ENCODE results near the gene COL4A1.
"Not testable (repeated sequence)": the region's sequence is repeated elsewhere in the genome, so short reads cannot be mapped to it uniquely, and the experiment has no call there.

The COL4A1 gene

GRCh38 chr13:110324026-110324749 is 17.2 kb upstream of the COL4A1 start:
- no peak for FAIRE-seq
- DNase-seq (ENCODE audit: low spot score), result no peak

DNA sequence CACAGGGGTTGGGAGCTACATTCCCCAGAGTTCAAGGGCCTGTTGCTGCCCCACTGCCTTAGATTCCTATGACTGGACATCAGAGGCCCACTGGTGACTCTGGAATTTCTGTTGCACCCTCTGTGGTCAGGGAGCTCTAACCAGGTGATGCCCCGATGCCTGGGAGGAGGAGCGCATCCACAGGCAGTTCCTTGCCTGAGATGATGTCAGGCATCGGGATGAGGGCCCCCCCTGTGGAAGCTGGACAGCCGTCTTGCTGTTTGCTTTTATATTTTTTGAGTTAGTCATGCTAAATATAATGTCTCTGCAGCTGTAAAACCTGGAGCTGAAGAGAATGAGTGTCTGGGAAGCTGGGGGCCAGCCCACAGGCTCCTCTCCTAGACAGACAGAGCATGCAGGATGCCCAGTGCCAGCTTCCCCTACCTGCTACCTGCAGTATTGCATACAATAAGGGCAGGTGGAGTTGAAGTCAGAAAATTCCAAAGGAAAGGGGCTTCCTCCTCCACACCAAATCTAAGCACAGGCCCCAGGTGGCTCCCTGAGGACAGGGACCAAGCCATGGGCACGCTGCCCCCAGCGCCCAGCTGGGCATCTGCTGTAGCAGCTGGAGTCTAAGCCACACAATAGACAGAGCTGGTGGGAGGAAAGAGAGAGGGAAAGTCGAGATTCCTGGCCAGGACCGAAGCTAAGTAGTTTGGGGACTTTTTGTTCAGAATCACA is 16.4 kb upstream of the COL4A1 start:
- FAIRE-seq, result no peak
- peak; percentile 52 for DNase-seq (ENCODE audit: low spot score)

GRCh38 chr13:110322828-110323171 is 15.8 kb upstream of the COL4A1 start:
- FAIRE-seq (no peak), DNase-seq (ENCODE audit: low spot score) (no peak)

GRCh38 chr13:110322126-110322827 is 15.3 kb upstream of the COL4A1 start:
- no peak for FAIRE-seq
- no peak for DNase-seq (ENCODE audit: low spot score)

GRCh38 chr13:110321573-110321972 is 14.6 kb upstream of the COL4A1 start:
- not testable (repeated sequence) for FAIRE-seq; DNase-seq (ENCODE audit: low spot score)

- no peak for FAIRE-seq
- DNase-seq (ENCODE audit: low spot score), result no peak
Measured at GRCh38 chr13:110320645-110321044, 13.7 kb upstream of the COL4A1 start.

DNA sequence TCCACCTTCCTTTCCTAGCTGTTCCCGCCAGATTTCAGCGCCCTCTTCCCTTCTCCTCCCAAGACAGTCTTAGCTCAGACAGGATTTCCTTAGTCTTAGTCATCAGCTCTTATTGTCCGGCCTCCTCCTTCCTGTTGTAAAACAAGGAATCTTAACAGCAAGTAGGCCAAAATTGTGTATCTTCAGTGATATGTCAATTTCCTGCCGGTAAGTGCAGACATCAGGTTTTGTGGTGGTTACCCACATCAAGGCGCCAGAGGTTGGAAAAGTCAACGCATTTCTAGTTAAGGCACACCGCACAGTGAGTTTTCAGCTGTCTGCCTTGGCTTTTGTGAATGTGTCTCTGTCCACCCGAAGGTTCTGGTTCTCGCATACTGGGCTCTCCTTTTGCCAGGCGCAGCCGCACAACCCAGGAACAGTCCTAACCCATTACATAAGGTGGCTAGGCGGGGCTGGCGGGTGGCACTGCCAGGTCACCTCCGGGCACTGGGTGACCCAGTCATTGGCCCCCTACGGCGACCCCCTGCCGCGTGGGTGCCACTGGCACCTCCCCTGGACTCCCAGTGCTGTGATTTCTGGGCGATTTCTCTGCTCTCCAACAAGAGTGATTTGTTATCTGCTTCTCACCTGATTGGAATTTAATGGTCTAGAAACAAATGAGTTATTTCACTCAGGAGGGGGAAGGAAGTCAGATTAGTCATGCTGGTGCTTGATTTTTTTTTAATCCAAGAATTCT is 13.0 kb upstream of the COL4A1 start:
- peak; percentile 65 for DNase-seq (ENCODE audit: low spot score)
- FAIRE-seq, result no peak

GRCh38 chr13:110319397-110319773 is 12.4 kb upstream of the COL4A1 start:
- no peak for FAIRE-seq
- DNase-seq (ENCODE audit: low spot score), result no peak

DNA sequence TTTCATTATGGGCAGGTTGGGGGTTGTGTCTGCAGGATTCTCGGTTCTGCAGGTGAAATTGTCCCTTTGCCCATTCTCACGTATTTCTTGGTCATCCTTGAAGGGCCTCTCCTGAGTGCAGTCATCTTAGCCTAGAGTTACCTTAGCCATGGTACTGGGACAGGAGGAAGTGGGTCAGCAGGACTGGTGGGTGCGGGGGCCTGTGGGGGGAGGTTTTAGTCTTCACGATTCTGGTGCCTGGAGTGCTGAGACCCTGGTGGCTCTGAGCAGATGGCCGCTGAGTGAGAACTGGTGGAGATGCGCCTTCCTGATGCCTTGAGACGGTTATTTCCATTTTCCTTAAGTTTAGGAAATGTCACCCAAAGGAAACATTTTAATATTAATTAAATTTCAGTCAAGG is 12.0 kb upstream of the COL4A1 start:
- no peak for FAIRE-seq
- DNase-seq (ENCODE audit: low spot score), result no peak

DNA sequence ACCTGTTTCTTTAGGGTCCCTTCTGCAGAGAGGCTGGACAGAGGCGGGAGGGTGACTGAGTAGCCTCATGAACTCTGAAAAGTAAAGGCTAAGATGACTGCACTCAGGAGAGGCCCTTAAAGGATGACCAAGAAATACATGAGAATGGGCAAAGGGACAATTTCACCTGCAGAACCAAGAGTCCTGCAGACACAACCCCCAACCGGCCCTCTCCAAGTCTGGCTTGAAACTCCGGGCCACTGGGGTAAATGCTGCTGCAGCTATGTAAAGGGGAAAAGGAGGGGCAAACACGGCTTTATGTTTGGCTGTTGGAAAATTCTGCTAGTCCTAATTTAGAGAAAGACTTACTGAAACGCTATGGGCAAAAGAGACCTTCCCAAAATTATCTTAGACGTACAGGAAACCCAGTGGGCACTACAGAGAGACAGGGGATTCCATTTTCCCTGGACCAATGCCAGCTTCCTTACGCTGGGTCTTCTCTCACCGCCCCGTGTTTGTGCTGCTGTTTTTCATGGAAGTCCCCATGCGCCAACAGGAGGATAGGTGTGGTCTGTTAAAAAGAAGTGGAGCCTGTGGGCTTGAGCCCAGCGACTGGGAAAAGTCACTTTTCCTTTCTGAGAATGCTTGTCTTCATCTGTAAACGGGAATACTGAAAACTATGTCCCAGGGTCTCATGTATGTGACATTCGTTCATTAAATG is 10.7 kb upstream of the COL4A1 start:
- FAIRE-seq (no peak), DNase-seq (ENCODE audit: low spot score) (no peak)

DNA sequence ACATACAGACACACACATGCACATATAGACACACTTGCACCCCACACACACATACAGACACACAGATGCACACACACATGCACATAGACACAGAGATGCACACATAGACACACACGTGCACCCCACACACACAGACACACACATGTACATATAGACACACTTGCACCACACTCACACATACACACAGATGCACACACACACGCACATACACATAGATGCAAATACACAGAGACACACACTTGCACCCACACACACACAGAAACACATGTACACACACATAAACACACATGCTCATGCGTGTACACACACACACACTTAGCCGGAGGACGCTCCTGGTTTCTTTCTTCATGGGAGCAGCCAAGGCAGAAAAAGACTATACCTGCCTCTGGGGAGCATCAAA is 10.1 kb upstream of the COL4A1 start:
- DNase-seq (ENCODE audit: low spot score) (no peak), FAIRE-seq (peak; percentile 44)

- FAIRE-seq (no peak), DNase-seq (ENCODE audit: low spot score) (no peak)
Measured at GRCh38 chr13:110316196-110316595, 9.2 kb upstream of the COL4A1 start.

GRCh38 chr13:110314516-110315245 is 7.7 kb upstream of the COL4A1 start:
- FAIRE-seq, result no peak
- no peak for DNase-seq (ENCODE audit: low spot score)

- DNase-seq (ENCODE audit: low spot score); FAIRE-seq: not testable (repeated sequence)
Measured at GRCh38 chr13:110313733-110314132, 6.8 kb upstream of the COL4A1 start.

DNA sequence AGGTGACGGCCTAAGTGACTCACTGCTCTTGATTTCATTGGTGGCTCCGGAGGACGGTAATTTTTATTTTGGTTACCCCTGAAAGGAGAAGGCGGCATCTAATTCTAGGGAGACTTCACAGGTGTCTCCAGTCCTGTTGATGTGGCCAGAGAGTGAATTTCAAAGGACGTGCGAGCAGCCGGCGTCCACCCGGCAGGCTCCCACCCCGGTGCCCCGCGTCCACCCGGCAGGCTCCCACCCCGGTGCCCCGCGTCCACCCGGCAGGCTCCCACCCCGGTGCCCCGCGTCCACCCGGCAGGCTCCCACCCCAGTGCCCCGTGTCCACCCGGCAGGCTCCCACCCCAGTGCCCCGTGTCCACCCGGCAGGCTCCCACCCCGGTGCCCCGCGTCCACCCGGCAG is 6.3 kb upstream of the COL4A1 start:
- DNase-seq (ENCODE audit: low spot score); FAIRE-seq: not testable (repeated sequence)

DNA sequence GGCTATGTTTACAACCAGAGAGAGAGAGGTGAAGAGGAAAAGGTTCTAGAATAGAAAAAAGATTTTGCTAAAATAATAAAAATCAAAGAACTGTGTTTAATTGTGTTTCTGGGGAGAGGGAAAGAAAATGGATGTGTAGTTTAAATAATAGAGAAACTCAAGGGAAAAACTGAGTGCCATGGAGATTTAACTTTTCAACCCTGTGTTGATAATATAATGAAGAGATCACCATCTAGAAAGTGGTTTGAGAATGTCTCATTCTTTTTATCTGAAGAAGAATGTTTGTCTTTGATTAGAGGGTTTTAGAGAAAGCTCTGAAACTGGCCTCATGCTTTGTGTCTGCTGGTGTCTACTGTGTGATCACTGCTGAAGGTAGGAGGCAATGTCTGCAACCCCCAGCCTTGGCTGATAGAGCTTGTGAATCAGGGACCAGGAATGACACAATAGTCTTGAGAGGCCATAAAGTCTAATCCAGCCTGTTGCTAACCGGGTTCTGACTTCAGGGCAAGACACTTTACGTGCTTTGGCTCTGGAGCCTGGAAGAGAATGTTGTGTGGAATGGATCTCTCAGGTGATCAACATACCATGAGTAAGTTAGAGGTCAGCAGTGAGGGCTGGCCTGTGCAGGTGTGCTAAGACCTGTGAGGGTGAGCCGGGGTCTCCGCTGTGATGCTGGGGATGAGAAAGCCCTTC is 5.5 kb upstream of the COL4A1 start:
- FAIRE-seq (no peak), DNase-seq (ENCODE audit: low spot score) (no peak)

GRCh38 chr13:110311443-110312338 is 4.7 kb upstream of the COL4A1 start:
- DNase-seq (ENCODE audit: low spot score) (no peak), FAIRE-seq (no peak)

DNA sequence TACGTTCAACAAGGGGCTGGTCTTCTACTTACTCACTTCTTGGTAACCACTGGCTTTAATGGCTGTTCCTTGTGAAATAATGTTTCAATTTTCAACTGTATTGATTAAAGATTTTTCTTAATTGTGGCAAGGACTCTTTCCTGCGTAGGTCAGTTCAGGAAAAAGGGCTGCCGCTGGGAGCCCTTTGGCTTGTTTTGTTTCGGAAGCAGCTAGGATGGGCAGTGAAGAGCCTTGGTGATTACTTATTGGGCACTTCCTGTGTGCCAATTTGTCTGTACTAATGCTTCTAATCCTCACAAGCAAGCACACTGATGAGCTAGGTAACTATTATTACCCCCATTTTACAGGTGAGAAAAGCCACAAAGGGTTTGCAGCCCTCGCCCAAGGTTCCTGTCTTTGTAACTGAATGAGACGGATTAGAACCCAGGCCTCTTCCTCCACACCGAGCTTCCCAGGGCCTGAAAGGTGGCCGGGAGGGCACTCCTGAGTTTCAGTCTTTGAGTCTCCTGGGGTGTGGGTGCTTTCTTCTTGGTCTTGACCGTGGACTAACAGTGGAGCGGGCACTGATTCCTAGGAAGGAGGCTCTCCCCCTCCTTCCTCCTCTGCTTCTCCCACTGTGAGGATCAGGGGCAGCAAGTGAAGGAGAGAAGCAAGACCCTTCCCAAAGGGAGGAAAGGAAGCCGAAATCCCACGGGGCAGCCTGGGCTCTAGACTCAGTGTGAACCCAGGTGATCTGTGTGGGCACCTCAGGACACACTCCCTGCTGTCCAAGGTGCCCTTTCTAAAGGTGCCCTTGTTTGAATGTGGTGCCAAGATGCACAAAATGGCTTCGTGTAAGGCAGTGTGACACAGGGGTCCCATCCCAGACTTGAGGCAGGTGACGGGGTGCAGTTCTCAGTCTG is 3.8 kb upstream of the COL4A1 start:
- DNase-seq (ENCODE audit: low spot score) (no peak), FAIRE-seq (no peak)

All from urothelium cell line (cell line).